Dermis blood vessel endothelial cell (primary cell): ENCODE measurements around the gene CHRNG. TPM values are rescaled to one million over a fixed set of nuclear protein-coding genes. Genes with fewer than 3 reads are reported as not detected.
"Not testable (repeated sequence)": the region's sequence is repeated elsewhere in the genome, so short reads cannot be mapped to it uniquely, and the experiment has no call there.

Source experiments
- DNase-seq: peaks from one replicate; pipeline ENCODE4 v3.0.0; 2010
- total RNA-seq: library from RNA; depleted of rRNA; stranded (reverse); fragments of >200 nt; gene quantifications from 2 replicates; pipeline ENCODE4 v1.2.3, GENCODE V29; 2014

Gene CHRNG
- total RNA-seq, 1 donor from 2014 or later = not detected

GRCh38 chr2:232545511-232546375 is 6.3 kb downstream of the CHRNG start:
- DNase-seq = no peak

GRCh38 chr2:232547991-232548390 is 8.5 kb downstream of the CHRNG start:
- DNase-seq = no peak

- no peak for DNase-seq
Measured at GRCh38 chr2:232549655-232550353, 10.3 kb downstream of the CHRNG start.

GRCh38 chr2:232550354-232551249 is 11.1 kb downstream of the CHRNG start, which contains the start of the genes EIF4E2 and TIGD1:
Gene EIF4E2, plus strand, starts transcription at chr2:232550689. Its CDS starts 36 bp downstream, at chr2:232550725.
Gene TIGD1, minus strand, starts transcription at chr2:232550557. Its CDS starts 675 bp downstream, at chr2:232549882.
- DNase-seq = peak; percentile 96

- DNase-seq = no peak
Measured at GRCh38 chr2:232551250-232551638, 11.8 kb downstream of the CHRNG start.

GRCh38 chr2:232551776-232552175 is 12.3 kb downstream of the CHRNG start:
- DNase-seq = no peak

GRCh38 chr2:232556426-232556825 is 16.9 kb downstream of the CHRNG start:
- DNase-seq = no peak

- no peak for DNase-seq
Measured at GRCh38 chr2:232562515-232563151, 23.1 kb downstream of the CHRNG start.

GRCh38 chr2:232563580-232563979 is 24.1 kb downstream of the CHRNG start:
- no peak for DNase-seq

GRCh38 chr2:232567721-232568120 is 28.2 kb downstream of the CHRNG start:
- no peak for DNase-seq

- peak; percentile 29 for DNase-seq
Measured at GRCh38 chr2:232568161-232568560, 28.7 kb downstream of the CHRNG start.

- DNase-seq = no peak
Measured at GRCh38 chr2:232569541-232569940, 30.0 kb downstream of the CHRNG start.

GRCh38 chr2:232570481-232570880 is 31.0 kb downstream of the CHRNG start:
- not testable (repeated sequence) for DNase-seq

GRCh38 chr2:232571026-232571474 is 31.6 kb downstream of the CHRNG start:
- peak; percentile 17 for DNase-seq

- no peak for DNase-seq
Measured at GRCh38 chr2:232573042-232573441, 33.5 kb downstream of the CHRNG start.

- DNase-seq = no peak
Measured at GRCh38 chr2:232573771-232574435, 34.4 kb downstream of the CHRNG start.

- no peak for DNase-seq
Measured at GRCh38 chr2:232574674-232575403, 35.3 kb downstream of the CHRNG start.

- no peak for DNase-seq
Measured at GRCh38 chr2:232575404-232575746, 35.9 kb downstream of the CHRNG start.

- DNase-seq = no peak
Measured at GRCh38 chr2:232576995-232577394, 37.5 kb downstream of the CHRNG start.

- DNase-seq = no peak
Measured at GRCh38 chr2:232577841-232578240, 38.3 kb downstream of the CHRNG start.

GRCh38 chr2:232578626-232579025 is 39.1 kb downstream of the CHRNG start:
- DNase-seq = no peak
